ENCODE measurements around the gene SP110. TPM values are rescaled to one million over a fixed set of nuclear protein-coding genes. Genes with fewer than 3 reads are reported as not detected.
"Not testable (repeated sequence)": the region's sequence is repeated elsewhere in the genome, so short reads cannot be mapped to it uniquely, and the experiment has no call there.

SP110 gene
- polyA plus RNA-seq, 1 donor: 16.5 TPM

DNA sequence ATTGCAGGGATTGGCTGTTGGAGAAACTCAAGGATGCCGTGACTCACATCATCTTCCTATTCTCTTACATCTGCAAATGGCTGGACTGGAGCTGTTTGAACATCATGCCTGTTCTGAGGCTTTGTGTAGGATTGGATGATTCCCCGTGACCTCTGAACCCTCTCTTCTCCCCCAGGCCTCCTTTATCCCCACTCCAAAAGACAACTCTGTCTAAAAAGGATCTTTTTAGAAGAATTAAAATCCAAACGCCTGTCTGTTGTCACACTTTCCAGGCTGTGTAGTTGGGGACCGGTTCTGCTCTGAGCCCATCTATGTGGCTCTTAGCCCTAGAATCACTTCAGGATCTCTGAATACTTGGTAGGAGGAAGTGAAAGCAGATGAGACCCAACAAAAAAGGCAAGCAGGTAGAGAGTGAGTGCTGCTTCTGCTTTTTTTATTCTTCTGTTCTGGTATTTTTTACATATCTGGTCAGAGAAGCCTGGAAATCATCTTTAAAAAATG, 6.3 kb upstream of the SP110 start:
- Histone ChIP-seq H3K4me3 (ENCODE audit: low read length) (no peak overlapping the region), H3K27ac (ENCODE audit: low read length) (no peak overlapping the region), H3K4me1 (ENCODE audit: control insufficient read depth, insufficient read depth, low read length) (no peaks in the 10 kb centered on the region), H3K27me3 (ENCODE audit: control insufficient read depth, insufficient read depth, low read length) (no peaks in the 10 kb centered on the region), H3K36me3 (ENCODE audit: control insufficient read depth, insufficient read depth, low read length) (no peaks in the 10 kb centered on the region), H3K9me3 (ENCODE audit: control insufficient read depth, low read depth, low read length) (peaks cover 8% of the 10 kb centered on the region)
- no CpG with 5 or more reads among the region's 4 CpGs for WGBS (ENCODE audit: insufficient coverage, low lambda C conversion rate)
- no peak for DNase-seq

- WGBS (ENCODE audit: insufficient coverage, low lambda C conversion rate): 100% methylated on average over 1 of the region's 8 CpGs
- Histone ChIP-seq H3K27me3 (ENCODE audit: control insufficient read depth, insufficient read depth, low read length) (no peaks in the 10 kb centered on the region), H3K27ac (ENCODE audit: low read length) (no peak within 1 kb of the TSS), H3K9me3 (ENCODE audit: control insufficient read depth, low read depth, low read length) (peaks cover 5% of the 10 kb centered on the region), H3K4me1 (ENCODE audit: control insufficient read depth, insufficient read depth, low read length) (peaks cover under 1% of the 10 kb centered on the region), H3K4me3 (ENCODE audit: low read length) (no peak within 1 kb of the TSS), H3K36me3 (ENCODE audit: control insufficient read depth, insufficient read depth, low read length) (no peaks in the 10 kb centered on the region)
- DNase-seq: peak in 1 of 2 donors; percentile 6
These were observed 5.7 kb upstream of the SP110 start, which contains the start of gene SP140 for GRCh38 chr2:230225486-230225885. SP140 (plus strand) TSS chr2:230225736; CDS start chr2:230225845, 109 bp downstream.

GRCh38 chr2:230224458-230224857, 4.7 kb upstream of the SP110 start:
- Histone ChIP-seq H3K27me3 (ENCODE audit: control insufficient read depth, insufficient read depth, low read length) (no peaks in the 10 kb centered on the region), H3K27ac (ENCODE audit: low read length) (no peak overlapping the region), H3K4me1 (ENCODE audit: control insufficient read depth, insufficient read depth, low read length) (peaks cover 2% of the 10 kb centered on the region), H3K36me3 (ENCODE audit: control insufficient read depth, insufficient read depth, low read length) (no peaks in the 10 kb centered on the region), H3K9me3 (ENCODE audit: control insufficient read depth, low read depth, low read length) (no peaks in the 10 kb centered on the region), H3K4me3 (ENCODE audit: low read length) (no peak overlapping the region)
- no peak for DNase-seq

DNA sequence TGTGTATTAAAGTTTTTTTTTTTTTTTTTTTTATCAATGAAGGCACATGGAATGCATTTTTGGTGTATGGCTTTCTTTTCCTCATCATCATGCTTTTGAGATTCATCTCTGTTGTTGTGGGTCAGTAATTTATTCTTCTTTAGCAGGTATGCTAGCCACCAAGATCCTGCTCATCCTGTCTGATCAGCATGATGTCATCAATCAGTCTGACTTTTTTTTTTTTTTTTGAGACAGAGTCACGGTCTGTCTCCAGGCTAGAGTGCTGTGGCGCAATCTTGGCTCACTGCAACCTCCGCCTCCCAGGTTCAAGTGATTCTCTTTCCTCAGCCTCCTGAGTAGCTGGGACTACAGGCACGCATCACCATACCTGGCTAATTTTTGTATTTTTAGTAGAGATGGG, 3.0 kb upstream of the SP110 start:
- not testable (repeated sequence) for H3K36me3 ChIP-seq (ENCODE audit: control insufficient read depth, insufficient read depth, low read length); H3K9me3 ChIP-seq (ENCODE audit: control insufficient read depth, low read depth, low read length); H3K27me3 ChIP-seq (ENCODE audit: control insufficient read depth, insufficient read depth, low read length); H3K4me3 ChIP-seq (ENCODE audit: low read length); H3K4me1 ChIP-seq (ENCODE audit: control insufficient read depth, insufficient read depth, low read length); DNase-seq; H3K27ac ChIP-seq (ENCODE audit: low read length)
- WGBS (ENCODE audit: insufficient coverage, low lambda C conversion rate): no CpG with 5 or more reads among the region's 4 CpGs

- Histone ChIP-seq H3K4me1 (ENCODE audit: control insufficient read depth, insufficient read depth, low read length) (peaks cover 2% of the 10 kb centered on the region), H3K27me3 (ENCODE audit: control insufficient read depth, insufficient read depth, low read length) (no peaks in the 10 kb centered on the region), H3K9me3 (ENCODE audit: control insufficient read depth, low read depth, low read length) (no peaks in the 10 kb centered on the region), H3K4me3 (ENCODE audit: low read length) (no peak overlapping the region), H3K36me3 (ENCODE audit: control insufficient read depth, insufficient read depth, low read length) (peaks cover under 1% of the 10 kb centered on the region), H3K27ac (ENCODE audit: low read length) (no peak overlapping the region)
- WGBS (ENCODE audit: insufficient coverage, low lambda C conversion rate): no CpG with 5 or more reads among the region's 4 CpGs
- DNase-seq: no peak
These were observed 1.7 kb upstream of the SP110 start for GRCh38 chr2:230221493-230221892.

DNA sequence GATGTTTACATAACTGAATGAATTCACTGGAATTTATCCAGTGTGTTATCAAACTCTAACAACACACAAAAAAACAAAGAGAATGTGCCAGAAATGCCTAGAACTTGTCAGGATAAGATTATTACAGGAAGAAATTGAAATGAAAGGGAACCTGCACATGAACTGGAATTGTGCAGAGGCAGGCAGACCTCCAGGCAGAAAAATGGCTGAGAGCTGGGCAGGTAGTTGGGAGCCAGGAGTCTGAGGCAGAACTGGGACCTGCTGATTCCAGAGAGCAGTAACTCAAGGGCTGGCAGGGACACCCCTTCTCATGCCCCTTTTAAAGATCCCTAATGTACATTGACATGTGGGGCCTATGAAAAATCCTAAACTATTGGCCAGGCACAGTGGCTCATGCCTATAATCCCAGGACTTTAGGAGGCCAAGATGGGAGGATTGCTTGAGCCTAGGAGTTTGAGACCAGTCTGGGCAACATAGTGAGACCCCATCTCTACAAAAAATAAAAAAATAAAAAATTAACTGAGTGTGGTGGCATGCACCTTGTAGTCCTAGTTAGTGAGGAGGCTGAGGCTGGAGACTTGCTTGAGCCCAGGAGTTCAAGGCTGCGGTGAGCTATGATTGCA, 674 bp upstream of the SP110 start:
- no CpG with 5 or more reads among the region's 1 CpG for WGBS (ENCODE audit: insufficient coverage, low lambda C conversion rate)
- peak overlapping the region; percentile 58 for H3K4me3 ChIP-seq (ENCODE audit: low read length)
- DNase-seq: no peak
- peaks cover 4% of the 10 kb centered on the region for H3K36me3 ChIP-seq (ENCODE audit: control insufficient read depth, insufficient read depth, low read length)
- peaks cover 2% of the 10 kb centered on the region for H3K4me1 ChIP-seq (ENCODE audit: control insufficient read depth, insufficient read depth, low read length)
- no peaks in the 10 kb centered on the region for H3K27me3 ChIP-seq (ENCODE audit: control insufficient read depth, insufficient read depth, low read length)
- H3K27ac ChIP-seq (ENCODE audit: low read length): peak overlapping the region; percentile 83
- no peaks in the 10 kb centered on the region for H3K9me3 ChIP-seq (ENCODE audit: control insufficient read depth, low read depth, low read length)

- DNase-seq: peak in 1 of 2 donors; percentile 8
- Histone ChIP-seq H3K4me1 (ENCODE audit: control insufficient read depth, insufficient read depth, low read length) (peaks cover 2% of the 10 kb centered on the region), H3K9me3 (ENCODE audit: control insufficient read depth, low read depth, low read length) (no peaks in the 10 kb centered on the region), H3K4me3 (ENCODE audit: low read length) (no peak overlapping the region), H3K36me3 (ENCODE audit: control insufficient read depth, insufficient read depth, low read length) (peaks cover 13% of the 10 kb centered on the region), H3K27me3 (ENCODE audit: control insufficient read depth, insufficient read depth, low read length) (no peaks in the 10 kb centered on the region), H3K27ac (ENCODE audit: low read length) (no peak overlapping the region)
- 75% methylated on average over 2 of the region's 2 CpGs for WGBS (ENCODE audit: insufficient coverage, low lambda C conversion rate)
These were observed 1.4 kb downstream of the SP110 start for GRCh38 chr2:230218421-230218820.

DNA sequence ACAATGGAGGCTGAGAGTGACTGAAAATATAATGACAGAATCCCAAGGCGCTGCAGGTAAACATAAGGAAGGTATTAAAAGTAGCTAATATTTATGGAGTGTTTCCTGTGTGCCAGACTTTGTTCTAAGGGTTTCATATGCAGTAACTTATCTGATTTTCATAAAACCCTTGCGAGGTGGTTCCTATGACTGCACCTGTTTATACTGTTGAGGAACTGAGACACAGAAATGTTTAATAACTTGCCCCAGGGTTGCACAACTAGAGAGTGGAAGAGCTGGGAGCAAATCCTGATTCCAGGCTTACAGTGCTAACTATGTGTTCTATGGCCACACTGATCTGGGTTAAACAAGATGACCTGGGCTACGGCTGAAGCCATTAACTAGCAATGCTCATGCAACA, 2.4 kb downstream of the SP110 start:
- H3K36me3 ChIP-seq (ENCODE audit: control insufficient read depth, insufficient read depth, low read length): peaks cover 19% of the 10 kb centered on the region
- 67% methylated on average over 1 of the region's 3 CpGs for WGBS (ENCODE audit: insufficient coverage, low lambda C conversion rate)
- H3K4me1 ChIP-seq (ENCODE audit: control insufficient read depth, insufficient read depth, low read length): peaks cover 2% of the 10 kb centered on the region
- H3K27me3 ChIP-seq (ENCODE audit: control insufficient read depth, insufficient read depth, low read length): no peaks in the 10 kb centered on the region
- DNase-seq: peak in 1 of 2 donors; percentile 54
- H3K27ac ChIP-seq (ENCODE audit: low read length): no peak overlapping the region
- no peaks in the 10 kb centered on the region for H3K9me3 ChIP-seq (ENCODE audit: control insufficient read depth, low read depth, low read length)
- H3K4me3 ChIP-seq (ENCODE audit: low read length): no peak overlapping the region

GRCh38 chr2:230216489-230216888, 3.3 kb downstream of the SP110 start:
- no peak overlapping the region for H3K4me3 ChIP-seq (ENCODE audit: low read length)
- peaks cover 2% of the 10 kb centered on the region for H3K4me1 ChIP-seq (ENCODE audit: control insufficient read depth, insufficient read depth, low read length)
- no peak for DNase-seq
- H3K27ac ChIP-seq (ENCODE audit: low read length): no peak overlapping the region
- H3K27me3 ChIP-seq (ENCODE audit: control insufficient read depth, insufficient read depth, low read length): no peaks in the 10 kb centered on the region
- peaks cover 27% of the 10 kb centered on the region for H3K36me3 ChIP-seq (ENCODE audit: control insufficient read depth, insufficient read depth, low read length)
- no CpG with 5 or more reads among the region's 1 CpG for whole genome bisulfite sequencing (ENCODE audit: insufficient coverage, low lambda C conversion rate)
- H3K9me3 ChIP-seq (ENCODE audit: control insufficient read depth, low read depth, low read length): no peaks in the 10 kb centered on the region

GRCh38 chr2:230209422-230210051, 10.2 kb downstream of the SP110 start:
- Histone ChIP-seq H3K27me3 (ENCODE audit: control insufficient read depth, insufficient read depth, low read length) (no peaks in the 10 kb centered on the region), H3K27ac (ENCODE audit: low read length) (no peak overlapping the region), H3K4me3 (ENCODE audit: low read length) (no peak overlapping the region), H3K9me3 (ENCODE audit: control insufficient read depth, low read depth, low read length) (no peaks in the 10 kb centered on the region), H3K4me1 (ENCODE audit: control insufficient read depth, insufficient read depth, low read length) (no peaks in the 10 kb centered on the region), H3K36me3 (ENCODE audit: control insufficient read depth, insufficient read depth, low read length) (peaks cover 58% of the 10 kb centered on the region)
- DNase-seq: no peak
- WGBS (ENCODE audit: insufficient coverage, low lambda C conversion rate): 88% methylated on average over 1 of the region's 1 CpG

DNA sequence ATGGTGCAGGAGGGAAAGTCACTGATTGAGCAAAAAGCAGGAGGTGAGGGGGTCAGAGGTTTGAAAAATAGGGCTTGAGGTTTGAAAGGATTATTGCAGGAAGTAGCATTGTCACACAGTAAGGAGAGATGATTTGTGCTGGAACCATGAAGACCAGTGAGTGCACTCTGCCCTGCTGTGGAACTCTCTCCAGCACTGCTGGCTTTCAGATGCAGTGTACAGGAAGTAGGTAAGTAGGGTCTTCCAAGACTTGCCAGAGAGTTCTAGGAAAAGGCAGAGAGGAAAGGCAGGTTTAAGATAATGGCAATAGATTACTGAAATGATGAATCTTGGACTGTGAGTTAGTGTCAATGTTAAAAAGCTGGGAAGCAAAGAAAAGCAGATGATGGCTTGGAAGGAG, 11.2 kb downstream of the SP110 start:
- Histone ChIP-seq H3K4me1 (ENCODE audit: control insufficient read depth, insufficient read depth, low read length) (no peaks in the 10 kb centered on the region), H3K4me3 (ENCODE audit: low read length) (no peak overlapping the region), H3K27ac (ENCODE audit: low read length) (no peak overlapping the region), H3K9me3 (ENCODE audit: control insufficient read depth, low read depth, low read length) (no peaks in the 10 kb centered on the region), H3K27me3 (ENCODE audit: control insufficient read depth, insufficient read depth, low read length) (no peaks in the 10 kb centered on the region), H3K36me3 (ENCODE audit: control insufficient read depth, insufficient read depth, low read length) (peaks cover 57% of the 10 kb centered on the region)
- no peak for DNase-seq
